Liver (tissue), 3 donors: Measurements from ENCODE around the gene ZNF101.

Experiments used
- ATF3 ChIP-seq: IDR thresholded peaks from 2 replicates; pipeline ENCODE4 v1.6.1; 2016; ENCODE audit warnings: antibody characterized with exemption
- EGR1 ChIP-seq, 2 donors: IDR thresholded peaks; 2 replicates each; pipeline ENCODE4 v1.6.1; 2016 to 2018; ENCODE audit warnings: antibody characterized with exemption in 2 of 2, low read depth in 2 of 2
- FOXA1 ChIP-seq: IDR thresholded peaks from 2 replicates; pipeline ENCODE4 v1.6.1; 2016; ENCODE audit warnings: antibody characterized with exemption
- GABPA ChIP-seq, 2 donors: IDR thresholded peaks in 1 of 2; conservative IDR thresholded peaks in 1 of 2; 2 replicates each; pipeline ENCODE4 v1.6.1; 2016; ENCODE audit warnings: antibody characterized with exemption in 2 of 2, mild to moderate bottlenecking in 1 of 2, moderate library complexity in 1 of 2
- JUND ChIP-seq, 2 donors: IDR thresholded peaks; 2 replicates each; pipeline ENCODE4 v1.6.1; 2016; ENCODE audit warnings: antibody characterized with exemption in 2 of 2
- MAX ChIP-seq: IDR thresholded peaks from 2 replicates; pipeline ENCODE4 v1.6.1; 2016; ENCODE audit warnings: antibody characterized with exemption
- RAD21 ChIP-seq, 2 donors: IDR thresholded peaks; 2 replicates each; pipeline ENCODE4 v1.6.1; 2016; ENCODE audit warnings: antibody characterized with exemption in 2 of 2, mild to moderate bottlenecking in 2 of 2
- REST ChIP-seq: IDR thresholded peaks from 2 replicates; pipeline ENCODE4 v1.6.1; 2016; ENCODE audit warnings: antibody characterized with exemption, mild to moderate bottlenecking
- RXRA ChIP-seq, 2 donors: IDR thresholded peaks; 2 replicates each; pipeline ENCODE4 v1.6.1; 2017 to 2018; ENCODE audit warnings: antibody characterized with exemption in 2 of 2, mild to moderate bottlenecking in 1 of 2
- TAF1 ChIP-seq: conservative IDR thresholded peaks from 2 replicates; pipeline ENCODE4 v1.6.1; 2016; ENCODE audit warnings: antibody characterized with exemption, mild to moderate bottlenecking
- YY1 ChIP-seq: IDR thresholded peaks from 2 replicates; pipeline ENCODE4 v1.6.1; 2016; ENCODE audit warnings: antibody characterized with exemption, mild to moderate bottlenecking
- TF ChIP-seq, protein P1 (sequence below): fragments of 150-350 bp; IDR thresholded peaks from 2 replicates; pipeline ENCODE4 v1.5.1; 2017; ENCODE audit warnings: improper control_type of control experiment, low read depth, low read length; ENCODE audit not compliant: missing input control
- donor health status: healthy.
- donor health status: healthy.

GRCh38 chr19:19655051-19655594, 13.5 kb upstream of the ZNF101 start:
- TF ChIP-seq, protein P1, sequence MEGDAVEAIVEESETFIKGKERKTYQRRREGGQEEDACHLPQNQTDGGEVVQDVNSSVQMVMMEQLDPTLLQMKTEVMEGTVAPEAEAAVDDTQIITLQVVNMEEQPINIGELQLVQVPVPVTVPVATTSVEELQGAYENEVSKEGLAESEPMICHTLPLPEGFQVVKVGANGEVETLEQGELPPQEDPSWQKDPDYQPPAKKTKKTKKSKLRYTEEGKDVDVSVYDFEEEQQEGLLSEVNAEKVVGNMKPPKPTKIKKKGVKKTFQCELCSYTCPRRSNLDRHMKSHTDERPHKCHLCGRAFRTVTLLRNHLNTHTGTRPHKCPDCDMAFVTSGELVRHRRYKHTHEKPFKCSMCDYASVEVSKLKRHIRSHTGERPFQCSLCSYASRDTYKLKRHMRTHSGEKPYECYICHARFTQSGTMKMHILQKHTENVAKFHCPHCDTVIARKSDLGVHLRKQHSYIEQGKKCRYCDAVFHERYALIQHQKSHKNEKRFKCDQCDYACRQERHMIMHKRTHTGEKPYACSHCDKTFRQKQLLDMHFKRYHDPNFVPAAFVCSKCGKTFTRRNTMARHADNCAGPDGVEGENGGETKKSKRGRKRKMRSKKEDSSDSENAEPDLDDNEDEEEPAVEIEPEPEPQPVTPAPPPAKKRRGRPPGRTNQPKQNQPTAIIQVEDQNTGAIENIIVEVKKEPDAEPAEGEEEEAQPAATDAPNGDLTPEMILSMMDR = no peak
- TF ChIP-seq JUND (IDR thresholded peaks at IDR 0.05) = no peak
- no peak for TF ChIP-seq TAF1
- TF ChIP-seq RXRA (IDR thresholded peaks at IDR 0.05) = no peak
- TF ChIP-seq MAX = no peak
- TF ChIP-seq EGR1 (IDR thresholded peaks at IDR 0.05; ENCODE audit: low read depth in 2 of 2) = no peak
- TF ChIP-seq REST = no peak
- no peak for TF ChIP-seq RAD21 (IDR thresholded peaks at IDR 0.05)
- TF ChIP-seq ATF3 = no peak
- TF ChIP-seq YY1 = no peak
- no peak for TF ChIP-seq GABPA (IDR thresholded peaks at IDR 0.05 in 1 of 2, conservative IDR thresholded peaks at IDR 0.05 in 1 of 2)
- TF ChIP-seq FOXA1 = no peak
